ENCODE data around the gene CFAP221.

CFAP221 gene

DNA sequence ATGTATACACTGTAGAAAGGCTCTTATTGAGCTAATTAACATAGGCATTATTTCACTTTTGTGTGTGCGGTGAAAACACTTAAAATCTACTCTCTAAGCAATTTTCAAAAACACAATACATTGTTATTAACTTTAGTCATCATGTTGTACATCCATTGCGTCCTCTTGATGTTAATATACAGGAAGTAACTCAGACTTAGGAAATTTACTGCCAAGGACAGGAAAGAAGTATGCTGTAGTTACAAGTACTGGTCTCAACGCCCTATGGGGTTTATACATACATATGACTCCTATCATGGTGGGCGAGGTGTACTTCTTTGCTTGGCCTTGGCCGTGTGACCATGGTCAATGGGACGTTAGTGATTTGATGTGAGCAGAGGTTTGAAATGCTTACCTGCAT is 35.5 kb upstream of the CFAP221 start:
- Histone ChIP-seq H3K79me2 (ENCODE audit: insufficient read depth, low read length) (no peaks in the 10 kb centered on the region), H3K36me3 (ENCODE audit: low read length) (no peaks in the 10 kb centered on the region), H3F3A (ENCODE audit: insufficient read depth) (no peaks in the 10 kb centered on the region), H3K27ac (ENCODE audit: low read depth, low read length) (no peak overlapping the region), H3K9me3 (ENCODE audit: insufficient read depth, low read length) (no peaks in the 10 kb centered on the region), H3K4me3 (ENCODE audit: insufficient read depth, low read length, poor library complexity, severe bottlenecking) (no peak overlapping the region), H2AFZ (ENCODE audit: low read depth, low read length, severe bottlenecking) (no peak overlapping the region), H3K4me2 (ENCODE audit: low read depth, low read length, poor library complexity, severe bottlenecking) (no peak overlapping the region), H3K9me2 (replicated peaks; ENCODE audit: insufficient read depth, low read length) (no peaks in the 10 kb centered on the region), H3K9ac (ENCODE audit: low read length) (no peak overlapping the region), H4K20me1 (ENCODE audit: low read depth, low read length) (no peaks in the 10 kb centered on the region), H3K27me3 (ENCODE audit: low read length) (no peaks in the 10 kb centered on the region)
- TF ChIP-seq EZH2phosphoT487 (conservative IDR thresholded peaks at IDR 0.05; ENCODE audit: low read length), result no peak
- TF ChIP-seq, protein P1, sequence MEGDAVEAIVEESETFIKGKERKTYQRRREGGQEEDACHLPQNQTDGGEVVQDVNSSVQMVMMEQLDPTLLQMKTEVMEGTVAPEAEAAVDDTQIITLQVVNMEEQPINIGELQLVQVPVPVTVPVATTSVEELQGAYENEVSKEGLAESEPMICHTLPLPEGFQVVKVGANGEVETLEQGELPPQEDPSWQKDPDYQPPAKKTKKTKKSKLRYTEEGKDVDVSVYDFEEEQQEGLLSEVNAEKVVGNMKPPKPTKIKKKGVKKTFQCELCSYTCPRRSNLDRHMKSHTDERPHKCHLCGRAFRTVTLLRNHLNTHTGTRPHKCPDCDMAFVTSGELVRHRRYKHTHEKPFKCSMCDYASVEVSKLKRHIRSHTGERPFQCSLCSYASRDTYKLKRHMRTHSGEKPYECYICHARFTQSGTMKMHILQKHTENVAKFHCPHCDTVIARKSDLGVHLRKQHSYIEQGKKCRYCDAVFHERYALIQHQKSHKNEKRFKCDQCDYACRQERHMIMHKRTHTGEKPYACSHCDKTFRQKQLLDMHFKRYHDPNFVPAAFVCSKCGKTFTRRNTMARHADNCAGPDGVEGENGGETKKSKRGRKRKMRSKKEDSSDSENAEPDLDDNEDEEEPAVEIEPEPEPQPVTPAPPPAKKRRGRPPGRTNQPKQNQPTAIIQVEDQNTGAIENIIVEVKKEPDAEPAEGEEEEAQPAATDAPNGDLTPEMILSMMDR (IDR thresholded peaks at IDR 0.05; ENCODE audit: insufficient read depth, low read length, poor library complexity, severe bottlenecking), result no peak

DNA sequence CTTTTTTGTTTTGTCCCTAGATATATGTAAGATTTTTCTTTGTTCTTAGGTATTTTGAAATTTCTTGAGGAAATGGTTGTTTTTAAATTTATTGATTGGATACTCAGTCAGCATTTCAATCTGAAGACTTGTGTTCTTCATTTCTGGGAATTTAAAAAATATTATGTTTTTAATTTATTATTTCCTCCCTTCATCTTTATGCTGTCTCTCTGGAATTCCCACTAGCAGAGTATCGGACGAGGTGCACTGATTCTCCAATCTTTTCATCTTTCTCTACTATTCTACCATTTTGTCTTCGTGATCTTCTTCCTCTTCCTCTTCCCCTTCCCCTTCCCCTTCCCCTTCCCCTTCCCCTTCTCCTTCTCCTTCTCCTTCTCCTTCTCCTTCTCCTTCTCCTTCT is 32.3 kb upstream of the CFAP221 start:
- Histone ChIP-seq H3K27me3 (ENCODE audit: low read length) (no peaks in the 10 kb centered on the region), H4K20me1 (ENCODE audit: low read depth, low read length) (no peaks in the 10 kb centered on the region), H3K9me2 (replicated peaks; ENCODE audit: insufficient read depth, low read length) (no peaks in the 10 kb centered on the region), H3K9me3 (ENCODE audit: insufficient read depth, low read length) (no peaks in the 10 kb centered on the region), H2AFZ (ENCODE audit: low read depth, low read length, severe bottlenecking) (no peak overlapping the region), H3K4me2 (ENCODE audit: low read depth, low read length, poor library complexity, severe bottlenecking) (no peak overlapping the region), H3K4me3 (ENCODE audit: insufficient read depth, low read length, poor library complexity, severe bottlenecking) (no peak overlapping the region), H3K9ac (ENCODE audit: low read length) (no peak overlapping the region), H3K27ac (ENCODE audit: low read depth, low read length) (no peak overlapping the region), H3K79me2 (ENCODE audit: insufficient read depth, low read length) (no peaks in the 10 kb centered on the region), H3K36me3 (ENCODE audit: low read length) (no peaks in the 10 kb centered on the region), H3F3A (ENCODE audit: insufficient read depth) (no peaks in the 10 kb centered on the region)
- TF ChIP-seq EZH2phosphoT487 (conservative IDR thresholded peaks at IDR 0.05; ENCODE audit: low read length), result no peak
- TF ChIP-seq, protein P1 (IDR thresholded peaks at IDR 0.05; ENCODE audit: insufficient read depth, low read length, poor library complexity, severe bottlenecking), result no peak

DNA sequence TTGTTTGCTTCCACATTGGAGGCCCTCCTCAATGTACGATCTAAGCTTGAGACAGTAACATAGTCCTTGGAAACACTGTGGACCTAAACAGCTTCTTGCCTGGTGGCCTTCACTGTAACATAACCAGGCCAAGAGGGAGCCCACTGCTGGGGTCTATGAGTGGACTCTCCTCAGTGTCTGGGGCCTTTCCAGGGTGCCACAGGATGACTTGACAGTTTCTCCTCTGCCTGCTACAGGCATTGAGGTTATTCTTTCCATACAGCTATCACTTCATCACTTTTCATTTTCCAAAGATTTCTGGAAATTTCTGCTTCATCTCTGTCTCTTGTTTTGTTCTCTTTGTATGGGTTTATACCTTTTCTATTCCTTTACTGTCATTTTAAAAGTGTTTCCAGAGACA is 31.3 kb upstream of the CFAP221 start:
- no peaks in the 10 kb centered on the region for H3K9me2 ChIP-seq (replicated peaks; ENCODE audit: insufficient read depth, low read length)
- H3K36me3 ChIP-seq (ENCODE audit: low read length), result no peaks in the 10 kb centered on the region
- no peak overlapping the region for H3K27ac ChIP-seq (ENCODE audit: low read depth, low read length)
- no peaks in the 10 kb centered on the region for H3K79me2 ChIP-seq (ENCODE audit: insufficient read depth, low read length)
- H2AFZ ChIP-seq (ENCODE audit: low read depth, low read length, severe bottlenecking), result no peak overlapping the region
- H3K9me3 ChIP-seq (ENCODE audit: insufficient read depth, low read length), result no peaks in the 10 kb centered on the region
- TF ChIP-seq, protein P1 (IDR thresholded peaks at IDR 0.05; ENCODE audit: insufficient read depth, low read length, poor library complexity, severe bottlenecking), result no peak
- TF ChIP-seq EZH2phosphoT487 (conservative IDR thresholded peaks at IDR 0.05; ENCODE audit: low read length), result no peak
- no peaks in the 10 kb centered on the region for H3K27me3 ChIP-seq (ENCODE audit: low read length)
- no peaks in the 10 kb centered on the region for H4K20me1 ChIP-seq (ENCODE audit: low read depth, low read length)
- no peak overlapping the region for H3K9ac ChIP-seq (ENCODE audit: low read length)
- H3F3A ChIP-seq (ENCODE audit: insufficient read depth), result no peaks in the 10 kb centered on the region
- H3K4me2 ChIP-seq (ENCODE audit: low read depth, low read length, poor library complexity, severe bottlenecking), result no peak overlapping the region
- no peak overlapping the region for H3K4me3 ChIP-seq (ENCODE audit: insufficient read depth, low read length, poor library complexity, severe bottlenecking)

All from SU-DHL-6 (cell line).